ENCODE results near the gene SPATA16.
"Not testable (repeated sequence)": the region's sequence is repeated elsewhere in the genome, so short reads cannot be mapped to it uniquely, and the experiment has no call there.

Gene SPATA16

GRCh38 chr3:173140986-173141385, at the start of gene SPATA16:
TSS of gene SPATA16 (minus strand) at chr3:173141235. CDS start at chr3:173117731, 23,504 bp downstream.
- DNase-seq (ENCODE audit: low read depth in 2 of 2) = peak in 1 of 2 donors; percentile 0

GRCh38 chr3:173183022-173183421, 42.0 kb upstream of the SPATA16 start:
- DNase-seq (ENCODE audit: low read depth in 2 of 2) = not testable (repeated sequence)

- no peak for DNase-seq (ENCODE audit: low read depth in 2 of 2)
Measured at GRCh38 chr3:173173652-173174051, 32.6 kb upstream of the SPATA16 start.

- DNase-seq (ENCODE audit: low read depth in 2 of 2) = not testable (repeated sequence)
Measured at GRCh38 chr3:173159139-173159538, 18.1 kb upstream of the SPATA16 start.

- not testable (repeated sequence) for DNase-seq (ENCODE audit: low read depth in 2 of 2)
Measured at GRCh38 chr3:173156533-173156932, 15.5 kb upstream of the SPATA16 start.

GRCh38 chr3:173153631-173154030, 12.6 kb upstream of the SPATA16 start:
- no peak for DNase-seq (ENCODE audit: low read depth in 2 of 2)

GRCh38 chr3:173139420-173139819, 1.6 kb downstream of the SPATA16 start:
- DNase-seq (ENCODE audit: low read depth in 2 of 2) = no peak

GRCh38 chr3:173138026-173138425, 3.0 kb downstream of the SPATA16 start:
- DNase-seq (ENCODE audit: low read depth in 2 of 2) = no peak

- no peak for DNase-seq (ENCODE audit: low read depth in 2 of 2)
Measured at GRCh38 chr3:173135059-173135458, 6.0 kb downstream of the SPATA16 start.

GRCh38 chr3:173128633-173129032, 12.4 kb downstream of the SPATA16 start:
- no peak for DNase-seq (ENCODE audit: low read depth in 2 of 2)

- no peak for DNase-seq (ENCODE audit: low read depth in 2 of 2)
Measured at GRCh38 chr3:173111321-173111720, 29.7 kb downstream of the SPATA16 start.

GRCh38 chr3:173109143-173109542, 31.9 kb downstream of the SPATA16 start:
- DNase-seq (ENCODE audit: low read depth in 2 of 2) = no peak

- DNase-seq (ENCODE audit: low read depth in 2 of 2) = no peak
Measured at GRCh38 chr3:173103469-173103868, 37.6 kb downstream of the SPATA16 start.

GRCh38 chr3:173098959-173099358, 42.1 kb downstream of the SPATA16 start:
- DNase-seq (ENCODE audit: low read depth in 2 of 2) = no peak

- DNase-seq (ENCODE audit: low read depth in 2 of 2) = no peak
Measured at GRCh38 chr3:173096994-173097785, 43.8 kb downstream of the SPATA16 start.

- DNase-seq (ENCODE audit: low read depth in 2 of 2) = no peak
Measured at GRCh38 chr3:173096140-173096539, 44.9 kb downstream of the SPATA16 start.

GRCh38 chr3:173092038-173092437, 49.0 kb downstream of the SPATA16 start:
- no peak for DNase-seq (ENCODE audit: low read depth in 2 of 2)

GRCh38 chr3:173090492-173090891, 50.5 kb downstream of the SPATA16 start:
- DNase-seq (ENCODE audit: low read depth in 2 of 2) = no peak

- no peak for DNase-seq (ENCODE audit: low read depth in 2 of 2)
Measured at GRCh38 chr3:173089283-173089682, 51.8 kb downstream of the SPATA16 start.

- DNase-seq (ENCODE audit: low read depth in 2 of 2) = no peak
Measured at GRCh38 chr3:173078525-173078924, 62.5 kb downstream of the SPATA16 start.

GRCh38 chr3:173066044-173067004, 74.7 kb downstream of the SPATA16 start:
- no peak for DNase-seq (ENCODE audit: low read depth in 2 of 2)

GRCh38 chr3:173065543-173065981, 75.5 kb downstream of the SPATA16 start:
- DNase-seq (ENCODE audit: low read depth in 2 of 2) = no peak

Measured in stimulated activated CD8-positive, alpha-beta memory T cell treated with anti-CD3 and anti-CD28 coated beads, Interleukin-2, amount 100 ng/mL, for 1 hour (primary cell).